GM19023 (cell line): ENCODE results near the gene ANKRD12.
"Not testable (repeated sequence)": the region's sequence is repeated elsewhere in the genome, so short reads cannot be mapped to it uniquely, and the experiment has no call there.

Experiments
- ATAC-seq: cut with Tn5 transposase; IDR thresholded peaks from one replicate; pipeline ENCODE4 v1.9.1; 2021; ENCODE audit warnings: mild to moderate bottlenecking, moderate library complexity; ENCODE audit not compliant: unreplicated experiment

Gene ANKRD12

DNA sequence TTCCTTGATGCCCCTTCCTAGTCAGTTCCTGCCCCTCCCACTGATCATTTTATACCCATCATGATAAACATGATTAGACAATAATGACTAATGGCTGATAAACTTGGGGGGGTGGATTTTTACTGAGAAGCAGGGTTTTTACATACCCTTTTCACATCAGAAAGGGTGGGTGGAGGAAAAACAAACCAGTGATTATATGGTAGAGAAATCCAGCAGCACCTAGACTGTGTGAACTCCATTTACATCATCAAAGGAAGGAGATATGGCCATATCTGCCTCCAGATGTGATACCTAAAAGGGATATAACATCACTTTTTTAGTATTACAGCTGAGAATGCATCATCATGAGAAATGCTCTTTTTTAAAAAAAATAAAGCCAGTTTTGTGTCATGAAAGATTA lies 89.9 kb downstream of the ANKRD12 start:
- no peak for ATAC-seq

DNA sequence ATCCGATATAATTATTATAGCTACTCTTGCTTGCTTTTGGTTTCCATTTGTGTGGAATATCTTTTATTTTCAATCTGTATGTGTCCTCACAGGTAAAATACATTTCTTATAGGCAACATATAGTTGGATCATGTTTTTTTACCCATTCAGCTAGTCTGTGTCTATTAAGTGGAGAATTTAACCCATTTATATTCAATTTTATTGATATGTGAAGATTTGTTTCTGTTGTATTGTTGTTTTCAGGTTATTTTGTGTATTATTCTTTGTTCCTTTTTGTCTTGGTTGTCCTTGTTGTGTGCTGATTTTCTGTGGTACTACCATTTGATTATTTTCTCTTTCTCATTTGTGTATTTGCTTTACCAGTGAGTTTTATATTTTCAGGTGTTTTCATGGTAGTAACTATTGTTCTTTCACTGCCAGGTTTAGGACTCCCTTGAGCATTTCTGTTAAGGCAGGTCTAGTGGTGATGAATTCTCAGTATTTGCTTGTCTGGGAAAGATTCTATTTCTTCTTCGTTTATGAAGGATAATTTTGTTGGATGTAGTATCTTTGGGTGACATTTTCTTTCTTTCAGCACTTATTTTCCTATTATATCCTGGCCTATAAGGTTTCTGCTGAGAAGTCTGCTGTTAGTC lies 95.4 kb downstream of the ANKRD12 start:
- no peak for ATAC-seq

DNA sequence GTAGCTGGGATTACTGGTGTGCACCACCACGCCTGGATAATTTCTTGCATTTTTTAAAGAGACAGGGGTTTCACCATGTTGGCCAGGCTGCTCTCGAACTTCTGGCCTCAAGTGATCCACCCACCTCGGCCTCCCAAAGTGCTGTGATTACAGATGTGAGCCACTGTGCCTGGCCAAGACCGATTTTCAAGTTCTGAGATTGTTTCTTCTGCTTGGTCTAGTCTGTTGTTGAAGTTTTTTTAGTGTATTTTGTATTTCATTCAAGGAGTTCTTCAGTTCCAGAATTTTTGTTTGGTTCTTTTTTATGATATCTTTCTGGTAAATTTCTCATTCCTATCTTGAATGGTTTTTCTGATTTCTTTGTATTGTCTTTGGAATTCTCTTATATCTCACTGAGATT lies 96.4 kb downstream of the ANKRD12 start:
- no peak for ATAC-seq

DNA sequence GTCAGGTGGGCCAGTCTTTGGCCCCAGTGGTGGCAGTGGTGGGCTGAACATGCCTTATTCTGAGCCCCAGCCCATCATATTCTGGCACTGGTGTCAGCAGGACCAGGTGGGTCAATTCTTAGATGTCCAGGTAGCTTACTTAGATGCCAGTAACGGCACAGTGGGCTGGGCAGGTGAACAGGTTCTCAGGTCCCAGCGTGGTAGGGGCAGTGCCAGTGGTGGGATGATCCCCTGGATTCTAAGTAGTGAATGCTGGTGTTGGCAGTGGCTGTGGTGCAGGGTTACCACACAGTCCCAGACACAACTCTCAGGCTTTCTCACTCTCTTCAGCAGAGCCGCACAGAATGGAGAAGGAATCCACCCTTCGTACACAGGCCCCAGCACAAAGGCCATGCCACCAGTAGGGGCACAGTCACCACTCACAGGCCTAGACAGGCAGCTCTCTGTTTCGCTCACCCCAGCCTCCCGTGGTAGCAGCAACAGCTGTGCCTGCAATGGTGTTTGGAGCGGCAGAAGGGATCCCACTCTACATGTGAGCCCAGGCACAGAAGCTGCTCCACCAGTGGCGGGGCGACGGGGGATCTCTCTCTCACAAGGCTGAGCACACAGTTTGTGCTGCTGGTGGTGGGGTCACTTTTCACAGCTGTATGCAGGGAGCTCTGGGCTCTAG lies 97.3 kb downstream of the ANKRD12 start:
- ATAC-seq = no peak

DNA sequence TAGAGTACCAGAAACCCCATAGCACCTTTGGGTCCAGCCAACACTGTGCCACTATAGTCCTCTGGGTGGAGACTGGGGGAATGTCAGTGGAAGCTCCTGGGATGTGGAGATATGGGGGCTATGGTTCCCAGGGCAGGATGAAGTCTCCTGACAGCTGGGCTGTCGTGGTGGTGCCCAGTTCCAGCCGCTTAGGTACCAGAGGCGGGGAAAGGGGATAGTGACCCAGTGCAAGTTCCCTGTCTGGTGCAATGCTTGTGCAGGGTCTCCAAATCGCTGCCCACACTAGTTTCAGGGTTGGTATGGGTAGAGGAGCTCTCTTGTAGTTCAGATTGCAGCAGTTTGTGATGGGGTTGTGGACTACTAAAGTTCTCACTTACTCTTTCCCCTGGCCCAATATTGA lies 97.9 kb downstream of the ANKRD12 start:
- ATAC-seq = no peak

DNA sequence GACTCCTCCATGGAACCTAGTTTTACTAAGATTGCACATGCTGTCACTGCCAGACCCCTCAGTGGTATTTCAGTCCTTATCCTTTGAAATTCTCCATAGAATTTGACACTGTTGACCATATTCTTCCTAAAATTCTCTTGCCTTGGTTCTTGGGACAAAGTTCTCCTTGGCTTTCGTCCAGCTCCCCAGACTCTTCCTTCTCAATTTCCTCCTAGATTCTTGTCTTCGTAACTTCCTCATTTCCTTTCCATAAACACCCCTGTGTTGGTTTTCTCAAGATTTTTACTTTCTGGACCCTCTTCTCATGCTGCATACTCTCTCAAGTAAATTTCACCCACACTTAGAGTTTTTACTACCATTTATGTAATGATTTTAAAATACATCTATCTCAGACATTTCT lies 101.4 kb downstream of the ANKRD12 start:
- ATAC-seq = no peak

DNA sequence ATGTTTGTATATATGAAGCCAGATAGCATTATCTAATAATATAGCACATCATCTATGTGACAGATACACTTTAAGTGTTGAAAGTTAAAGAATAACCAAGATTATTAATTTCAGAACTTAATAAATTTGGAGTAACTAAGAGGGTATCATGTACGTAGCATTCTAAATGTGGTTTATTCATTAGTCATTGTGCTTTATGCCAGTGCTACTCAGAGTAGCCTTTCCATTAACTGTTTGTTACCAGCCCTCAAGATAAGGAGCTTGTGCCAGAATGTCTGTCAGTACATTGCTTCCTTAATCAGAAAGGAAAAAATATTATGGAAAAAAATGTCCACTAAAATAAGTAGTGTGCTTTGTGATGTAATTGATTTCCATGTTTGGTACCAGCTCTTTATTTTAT lies 103.1 kb downstream of the ANKRD12 start:
- no peak for ATAC-seq

DNA sequence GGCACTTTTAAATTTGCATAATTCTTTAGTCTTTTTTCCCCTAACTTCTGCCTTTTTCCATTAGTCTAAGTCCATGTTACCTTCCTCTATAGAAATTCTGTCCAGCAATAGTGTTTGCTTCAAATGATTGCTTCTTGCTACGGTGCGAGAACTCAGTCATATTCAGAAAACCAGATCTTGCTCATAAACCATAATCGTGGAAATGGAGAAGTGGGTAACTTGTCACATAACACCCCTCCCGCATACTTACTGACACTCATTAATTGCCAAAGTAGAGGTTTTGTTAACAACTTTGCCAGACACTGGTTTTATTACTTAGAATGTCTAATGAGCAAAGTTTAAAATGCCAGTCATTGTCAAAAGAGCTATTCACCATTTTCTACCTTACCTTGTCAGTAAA lies 103.7 kb downstream of the ANKRD12 start:
- no peak for ATAC-seq

DNA sequence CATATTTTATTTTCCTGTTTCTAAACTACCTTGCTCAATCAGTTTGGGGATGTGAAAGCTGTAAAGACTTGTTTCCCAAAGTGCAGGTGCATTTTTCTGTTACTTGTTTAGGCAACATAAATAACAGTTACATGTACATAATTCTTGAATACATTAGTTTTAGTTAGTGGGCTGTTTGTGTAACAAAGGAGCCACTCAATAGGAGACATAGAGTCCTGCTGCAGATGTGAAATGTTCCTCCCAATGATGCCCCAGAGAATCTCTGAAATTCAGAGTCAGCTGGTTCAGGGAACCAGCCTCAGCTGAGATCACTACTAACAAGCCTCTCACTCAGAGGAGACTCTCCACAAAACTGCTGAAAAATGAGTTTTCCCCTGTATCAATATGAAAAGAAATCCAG lies 106.4 kb downstream of the ANKRD12 start:
- ATAC-seq = no peak

DNA sequence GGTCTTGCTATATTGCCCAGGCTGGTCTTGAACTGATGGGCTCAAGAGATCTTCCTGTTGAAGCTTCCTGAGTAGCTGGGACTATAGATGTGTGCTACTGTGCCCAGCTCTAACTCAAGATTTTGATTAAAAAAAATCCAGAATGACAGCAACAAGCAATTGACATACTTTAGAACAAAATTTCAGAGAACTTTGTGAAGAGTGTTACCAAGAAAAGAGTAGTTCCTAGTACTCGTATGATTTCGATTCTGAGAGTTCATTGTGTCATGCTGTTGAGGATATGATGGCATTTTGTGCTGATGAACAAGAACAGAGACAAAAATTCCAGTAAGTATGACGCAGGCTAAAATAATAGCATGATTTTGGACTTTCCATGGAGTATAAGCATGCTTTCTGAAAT lies 107.8 kb downstream of the ANKRD12 start:
- ATAC-seq = no peak

DNA sequence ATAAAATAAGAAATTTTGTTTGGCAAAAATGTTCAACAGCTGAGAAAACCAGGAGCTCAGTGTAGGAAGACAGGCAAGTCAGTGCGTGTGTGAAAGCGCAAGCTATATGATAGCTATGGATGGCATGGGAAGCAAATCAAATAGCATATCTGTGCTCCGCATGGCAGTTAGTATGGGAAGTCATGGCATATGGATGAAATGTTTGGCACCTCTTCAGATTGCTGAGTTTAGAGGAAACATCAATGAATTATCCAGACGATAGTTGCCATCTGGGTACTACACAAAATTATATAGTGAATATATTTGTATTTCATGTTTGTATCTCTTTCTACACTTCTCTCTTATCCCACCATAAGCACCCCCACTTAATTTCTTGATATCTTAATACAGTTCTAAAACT lies 112.1 kb downstream of the ANKRD12 start:
- no peak for ATAC-seq

DNA sequence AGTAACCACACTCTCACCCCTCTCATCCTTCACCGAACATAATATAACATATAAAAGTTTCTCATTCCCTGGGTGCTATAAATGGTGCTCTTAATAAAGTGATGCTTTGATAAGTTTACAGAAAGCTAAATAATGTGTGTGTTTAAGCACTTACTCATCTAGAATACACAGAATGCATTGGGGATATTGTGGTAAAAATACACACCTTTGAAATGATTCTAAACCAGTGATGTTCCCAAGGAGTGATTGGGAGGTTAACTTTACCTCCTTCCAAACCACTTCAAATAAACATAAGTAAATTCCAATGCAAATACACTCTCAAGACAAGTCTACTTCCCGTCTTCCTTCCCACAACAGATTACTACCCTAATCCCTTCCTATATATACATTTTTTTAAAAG lies 112.7 kb downstream of the ANKRD12 start:
- no peak for ATAC-seq

DNA sequence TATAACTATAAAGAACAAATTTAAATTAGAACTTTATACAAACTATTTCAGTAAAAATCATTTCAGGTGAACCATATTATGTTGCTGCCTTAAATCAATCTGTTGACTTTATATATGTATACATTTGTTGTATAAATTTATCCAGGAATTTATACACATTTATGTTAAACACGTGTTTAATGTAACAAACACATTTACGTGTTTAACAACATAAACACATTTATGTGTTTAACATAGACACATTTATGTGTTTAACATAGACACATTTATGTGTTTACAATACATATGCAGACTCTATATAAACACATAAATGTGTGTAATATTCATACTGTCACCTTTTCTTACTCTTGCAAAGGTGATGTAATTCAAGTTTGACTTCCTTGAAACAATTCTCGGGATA lies 122.6 kb downstream of the ANKRD12 start:
- ATAC-seq = no peak

DNA sequence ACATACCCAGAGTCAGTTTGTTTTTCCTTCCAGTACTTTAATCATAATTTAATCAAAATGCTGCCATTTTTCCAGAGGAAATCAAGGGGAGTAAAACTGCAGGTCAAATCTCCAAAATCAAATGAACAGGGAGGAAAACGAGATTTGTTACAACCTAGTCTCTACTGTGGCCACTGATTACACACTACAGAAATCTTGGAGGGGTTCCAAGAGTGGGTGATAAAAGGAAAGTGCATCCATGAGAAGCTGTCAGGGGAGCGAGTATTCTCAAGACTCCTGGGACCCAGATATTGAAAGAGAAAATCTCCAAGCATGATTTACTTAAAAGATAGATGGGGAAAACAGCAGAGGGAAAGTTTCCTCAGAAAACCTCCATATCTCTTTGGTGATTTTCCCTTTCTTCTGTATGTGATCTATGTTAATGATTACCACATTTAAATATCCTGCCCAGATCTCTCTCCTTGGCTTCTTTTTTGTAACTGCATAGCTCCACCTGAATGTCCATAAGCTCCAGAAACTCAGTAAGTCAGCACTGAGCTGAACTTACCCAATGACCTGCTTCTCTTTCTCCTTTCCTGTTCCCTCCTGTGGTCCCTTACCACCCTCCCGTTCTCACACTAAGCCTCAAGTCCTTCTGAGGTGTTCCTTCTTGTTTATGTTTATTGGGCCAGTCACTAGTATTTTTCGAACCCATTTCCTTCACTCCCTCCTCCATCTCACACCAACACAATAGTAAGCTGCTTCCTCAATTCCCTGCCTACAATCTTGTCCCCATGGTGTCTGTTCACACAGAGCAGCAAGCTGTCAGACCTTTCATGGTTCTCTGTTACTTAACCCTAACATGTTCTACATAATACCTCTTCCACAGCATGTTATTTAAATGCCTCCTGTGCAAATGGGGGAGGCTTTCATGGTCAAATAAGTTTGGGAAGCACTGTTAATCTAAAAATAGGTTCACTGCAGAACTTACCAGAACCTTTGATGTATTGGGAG lies 124.1 kb downstream of the ANKRD12 start:
- ATAC-seq = no peak

DNA sequence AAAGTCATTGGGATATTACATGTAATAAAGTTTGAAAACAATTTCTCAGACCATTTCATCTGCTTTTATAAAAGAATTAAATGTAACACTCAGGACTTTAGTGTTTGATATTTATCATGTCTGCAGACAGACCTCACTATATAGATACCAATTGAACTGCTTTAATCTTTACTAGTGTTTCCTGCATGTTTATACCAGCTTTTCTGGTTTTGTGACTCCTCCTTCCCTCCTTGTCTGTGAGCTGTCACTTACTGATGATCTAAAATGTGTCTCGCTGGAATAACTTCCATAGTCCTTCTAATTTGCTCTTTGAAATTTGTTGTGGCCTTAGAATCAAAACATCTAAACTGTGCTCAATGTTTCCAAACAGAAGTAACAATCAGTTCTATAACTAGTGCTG lies 126.7 kb downstream of the ANKRD12 start:
- no peak for ATAC-seq

DNA sequence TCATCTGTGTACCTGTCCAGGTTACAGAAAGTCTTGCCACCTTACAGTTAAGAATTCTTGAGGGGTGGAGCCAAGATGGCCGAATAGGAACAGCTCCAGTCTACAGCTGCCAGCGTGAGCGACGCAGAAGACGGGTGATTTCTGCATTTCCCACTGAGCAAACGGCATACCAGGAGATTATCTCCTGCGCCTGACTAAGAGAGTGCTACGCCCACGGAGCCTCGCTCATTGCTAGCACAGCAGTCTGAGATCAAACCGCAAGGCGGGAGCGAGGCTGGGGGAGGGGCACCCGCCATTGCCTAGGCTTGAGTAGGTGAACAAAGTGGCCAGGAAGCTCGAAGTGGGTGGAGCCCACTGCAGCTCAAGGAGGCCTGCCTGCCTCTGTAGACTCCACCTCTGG lies 128.2 kb downstream of the ANKRD12 start:
- not testable (repeated sequence) for ATAC-seq

DNA sequence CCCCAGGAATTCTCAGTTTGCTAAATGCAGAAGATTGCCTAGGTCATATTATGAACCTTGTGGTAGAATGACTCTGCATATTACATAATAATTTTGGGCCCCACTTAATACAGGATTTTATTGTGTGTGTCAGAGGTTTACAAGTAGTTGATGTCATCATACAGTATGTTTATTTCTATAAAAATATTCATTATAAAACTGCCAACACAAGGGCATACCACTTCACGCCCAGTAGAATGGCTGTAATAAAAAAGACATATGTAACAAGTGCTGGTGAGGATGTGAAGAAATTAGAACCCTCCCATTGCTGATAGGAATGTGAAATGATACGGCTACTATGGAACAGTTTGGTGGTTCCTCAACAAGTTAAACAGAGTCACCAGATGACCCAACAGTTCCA lies 136.6 kb downstream of the ANKRD12 start:
- no peak for ATAC-seq

DNA sequence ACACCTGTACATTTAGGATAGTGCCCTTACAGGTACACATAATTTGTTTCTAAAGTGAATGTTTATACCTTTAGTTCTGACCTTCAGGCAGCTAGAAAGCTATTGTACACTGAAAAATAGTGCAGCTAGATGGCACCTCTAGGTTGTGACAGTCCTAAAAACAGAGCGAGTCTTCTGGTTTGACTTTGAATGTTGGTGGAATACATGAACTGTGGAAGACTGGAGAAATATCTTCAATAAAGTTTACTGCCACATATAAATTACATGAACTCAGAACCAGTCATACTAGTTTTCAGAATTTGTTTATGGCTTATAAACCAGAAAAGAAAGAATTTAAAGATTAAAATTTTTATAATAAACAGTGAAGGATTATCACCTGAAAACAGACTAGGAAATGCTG lies 139.3 kb downstream of the ANKRD12 start:
- no peak for ATAC-seq

DNA sequence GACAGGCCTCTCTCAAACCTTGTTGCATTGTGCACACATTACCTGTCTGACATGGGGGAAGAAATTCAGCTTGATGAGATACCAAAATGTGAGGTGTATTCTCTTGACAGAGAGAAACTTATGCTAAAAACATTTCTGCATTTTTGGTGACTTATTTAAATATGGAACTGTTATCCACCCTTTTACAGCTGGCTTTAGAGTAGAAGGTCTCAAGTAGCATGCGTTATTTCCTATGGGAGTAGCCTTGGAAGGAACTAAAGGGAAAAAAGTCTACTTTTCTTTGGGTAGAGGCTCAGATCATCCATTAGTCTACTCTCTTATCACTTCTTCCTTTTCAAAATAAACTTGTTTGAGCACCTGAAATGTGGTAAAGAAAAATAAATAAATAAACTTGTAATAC lies 141.4 kb downstream of the ANKRD12 start:
- ATAC-seq = no peak

DNA sequence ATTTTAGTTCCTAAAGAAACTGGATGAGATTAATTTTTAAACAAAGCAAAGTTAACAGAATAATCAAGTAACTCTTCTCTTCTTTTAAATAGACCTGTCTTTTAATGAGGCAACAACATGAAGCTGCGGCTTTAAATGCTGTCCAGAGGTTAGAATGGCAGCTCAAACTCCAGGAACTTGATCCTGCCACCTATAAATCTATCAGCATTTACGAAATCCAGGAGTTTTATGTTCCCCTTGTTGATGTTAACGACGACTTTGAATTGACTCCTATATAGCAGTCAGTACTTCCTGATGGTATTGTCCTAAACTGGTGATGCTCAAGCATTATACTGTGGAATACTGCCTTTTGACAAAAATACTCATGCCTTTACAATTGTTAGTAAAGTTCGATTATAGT lies 144.3 kb downstream of the ANKRD12 start:
- no peak for ATAC-seq

DNA sequence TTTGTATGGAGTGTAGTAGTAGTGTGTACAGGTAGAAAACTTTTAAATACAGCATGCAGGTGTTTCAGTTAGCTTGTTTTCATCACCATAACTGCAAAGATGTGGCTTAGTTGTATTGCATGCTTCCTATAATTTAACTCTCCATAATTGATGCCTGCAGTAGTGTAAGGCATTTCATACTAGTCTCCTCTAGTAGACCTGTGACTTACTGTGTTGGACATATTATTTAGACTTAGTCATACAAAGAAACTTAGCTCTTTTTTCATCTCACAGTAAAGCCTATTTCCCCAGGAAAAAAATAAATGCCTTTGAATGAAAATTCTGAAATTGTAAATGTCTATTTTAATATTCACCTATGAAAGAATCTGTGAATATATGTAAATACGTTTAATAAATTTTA lies 145.2 kb downstream of the ANKRD12 start:
- ATAC-seq = no peak

DNA sequence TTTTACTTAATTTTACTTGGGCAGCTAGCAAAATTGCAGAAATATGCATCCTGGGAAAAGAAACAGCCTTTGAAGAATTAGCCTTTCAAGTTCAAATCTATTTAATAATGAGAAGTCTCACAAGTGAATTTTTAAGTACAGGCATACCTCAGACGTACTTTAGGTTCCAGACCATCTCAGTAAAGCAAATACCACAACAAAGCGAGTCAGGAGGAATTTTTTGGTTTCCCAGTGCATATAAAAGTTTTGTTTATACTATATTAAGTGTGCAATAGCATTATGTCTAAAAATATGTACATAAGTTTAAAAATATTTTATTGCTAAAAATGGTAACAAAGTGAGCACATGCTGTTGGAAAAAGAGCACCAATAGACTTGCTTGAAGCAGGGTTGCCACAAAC lies 147.2 kb downstream of the ANKRD12 start:
- ATAC-seq = no peak
